Gastroesophageal sphincter (tissue), 3 donors: ENCODE results near the gene ARL2.

Experiments
- CTCF ChIP-seq, 4 experiments: fragments of 200-600 bp in 2 of 4; fragments of 450-650 bp in 2 of 4; sonication (generic) in 1 of 4; IDR thresholded peaks; one replicate each; pipeline ENCODE4 v1.5.1; 2017 to 2019; ENCODE audit warnings: antibody characterized with exemption in 4 of 4, mild to moderate bottlenecking in 2 of 4, moderate library complexity in 2 of 4
- EP300 ChIP-seq: sonication (generic); formaldehyde crosslinking; IDR thresholded peaks from one replicate; pipeline ENCODE4 v1.6.1; 2017; ENCODE audit warnings: antibody characterized with exemption, mild to moderate bottlenecking
- POLR2A ChIP-seq, 2 donors: fragments of 450-650 bp; IDR thresholded peaks; one replicate each; pipeline ENCODE4 v1.6.1; 2017; ENCODE audit warnings: antibody characterized with exemption in 2 of 2, mild to moderate bottlenecking in 2 of 2, moderate library complexity in 1 of 2
- POLR2AphosphoS5 ChIP-seq: sonication (generic); formaldehyde crosslinking; IDR thresholded peaks from one replicate; pipeline ENCODE4 v1.6.1; 2017; ENCODE audit warnings: antibody characterized with exemption

- TF ChIP-seq POLR2AphosphoS5 = no peak
- no peak for TF ChIP-seq CTCF (IDR thresholded peaks at IDR 0.05)
- no peak for TF ChIP-seq POLR2A (IDR thresholded peaks at IDR 0.05)
- TF ChIP-seq EP300 = no peak
These were observed 50.9 kb downstream of the ARL2 start for GRCh38 chr11:65064847-65065240.
